HFF-Myc (cell line): ENCODE measurements around the gene CLEC1A.
A peak's percentile ranks its signal among the peaks of the same experiment; 100 is the strongest.

Experiments used
- DNase-seq: peaks from one replicate; pipeline ENCODE4 v3.0.0-alpha.2; 2011; ENCODE audit warnings: low read depth; ENCODE audit errors: extremely low read depth
- H3K4me3 ChIP-seq: replicated peaks from 2 replicates; pipeline ENCODE4 v1.5.1; 2011; ENCODE audit warnings: low read depth, mild to moderate bottlenecking, control low read depth, low read length
- CTCF ChIP-seq: IDR thresholded peaks from 2 replicates; pipeline ENCODE4 v1.5.1; 2012; ENCODE audit warnings: mild to moderate bottlenecking, low read depth, low read length, control low read depth; ENCODE audit errors: missing control alignments

CLEC1A gene

GRCh38 chr12:10067264-10067663 is 31.5 kb downstream of the CLEC1A start:
- no peak for TF ChIP-seq CTCF
- no peak overlapping the region for H3K4me3 ChIP-seq
- DNase-seq = no peak

GRCh38 chr12:10065241-10065640 is 33.5 kb downstream of the CLEC1A start:
- H3K4me3 ChIP-seq = no peak overlapping the region
- no peak for TF ChIP-seq CTCF
- DNase-seq = no peak

GRCh38 chr12:10058387-10058786 is 40.4 kb downstream of the CLEC1A start:
- no peak overlapping the region for H3K4me3 ChIP-seq
- TF ChIP-seq CTCF = no peak
- DNase-seq = no peak

- TF ChIP-seq CTCF = no peak
- no peak overlapping the region for H3K4me3 ChIP-seq
- no peak for DNase-seq
Observed at GRCh38 chr12:10052193-10052913, 46.4 kb downstream of the CLEC1A start.

- DNase-seq = no peak
- TF ChIP-seq CTCF = no peak
- H3K4me3 ChIP-seq = no peak overlapping the region
Observed at GRCh38 chr12:10048526-10048925, 50.3 kb downstream of the CLEC1A start.

GRCh38 chr12:10042167-10042566 is 56.6 kb downstream of the CLEC1A start:
- no peak for TF ChIP-seq CTCF
- no peak overlapping the region for H3K4me3 ChIP-seq
- no peak for DNase-seq

- peak; percentile 22 for TF ChIP-seq CTCF
- peak; percentile 12 for DNase-seq
- no peak overlapping the region for H3K4me3 ChIP-seq
Observed at GRCh38 chr12:10033783-10034545, 64.8 kb downstream of the CLEC1A start.
